ENCODE measurements around the gene SLC23A1.

The SLC23A1 gene

DNA sequence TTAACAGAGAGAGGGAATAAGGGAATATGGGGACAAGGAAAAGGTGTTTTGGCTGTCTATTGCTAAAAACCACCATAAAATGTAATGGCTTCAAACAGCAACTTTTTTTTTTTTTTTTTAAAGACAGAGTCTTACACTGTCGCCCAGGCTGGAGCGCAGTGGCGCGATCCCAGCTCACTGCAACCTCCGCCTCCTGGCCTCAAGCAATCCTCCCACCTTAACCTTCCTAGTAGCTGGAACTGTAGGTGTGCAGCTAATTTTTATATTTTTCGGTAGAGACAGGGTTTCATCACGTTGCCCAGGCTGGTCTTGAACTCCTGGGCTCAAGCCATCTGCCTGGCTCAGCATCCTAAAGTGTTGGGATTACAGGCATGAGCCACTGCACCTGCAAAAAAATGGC lies 25.1 kb upstream of the SLC23A1 start:
- no peaks in the 10 kb centered on the region for H3K9me3 ChIP-seq (ENCODE audit: insufficient read depth, low read depth, low read length)
- no peak overlapping the region for H3K9ac ChIP-seq (ENCODE audit: low read depth, low read length, poor library complexity, severe bottlenecking)
- H3K27me3 ChIP-seq (ENCODE audit: insufficient read depth, low read length, poor library complexity, severe bottlenecking) = no peaks in the 10 kb centered on the region
- H2AFZ ChIP-seq (ENCODE audit: low read length) = no peak overlapping the region
- no peaks in the 10 kb centered on the region for H3K36me3 ChIP-seq (ENCODE audit: insufficient read depth, low read length)
- 0 out of 2 replicates have a peak, but pooled peaks cover 1% of the 10 kb centered on the region for H3F3A ChIP-seq (ENCODE audit: low read depth)
- no peaks in the 10 kb centered on the region for H3K79me2 ChIP-seq (ENCODE audit: insufficient read depth, low read length)
- no peak overlapping the region for H3K4me2 ChIP-seq (ENCODE audit: low read depth, low read length, poor library complexity, severe bottlenecking)
- H3K4me3 ChIP-seq (ENCODE audit: low read length, poor library complexity, severe bottlenecking) = no peak overlapping the region
- no peak for TF ChIP-seq CTCF (conservative IDR thresholded peaks at IDR 0.05; ENCODE audit: low read length)
- no peak for TF ChIP-seq EZH2phosphoT487 (IDR thresholded peaks at IDR 0.05; ENCODE audit: borderline replicate concordance)
- H3K4me1 ChIP-seq (ENCODE audit: insufficient read depth, low read length, poor library complexity, severe bottlenecking) = peaks cover 17% of the 10 kb centered on the region
- no peaks in the 10 kb centered on the region for H4K20me1 ChIP-seq (ENCODE audit: insufficient read depth, low read length, poor library complexity, severe bottlenecking)
- no peaks in the 10 kb centered on the region for H3K9me2 ChIP-seq (replicated peaks; ENCODE audit: low read depth, low read length)

- Histone ChIP-seq H3K79me2 (ENCODE audit: insufficient read depth, low read length) (no peaks in the 10 kb centered on the region), H3K9me2 (replicated peaks; ENCODE audit: low read depth, low read length) (no peaks in the 10 kb centered on the region), H4K20me1 (ENCODE audit: insufficient read depth, low read length, poor library complexity, severe bottlenecking) (no peaks in the 10 kb centered on the region), H3K9me3 (ENCODE audit: insufficient read depth, low read depth, low read length) (no peaks in the 10 kb centered on the region), H2AFZ (ENCODE audit: low read length) (no peak overlapping the region), H3K36me3 (ENCODE audit: insufficient read depth, low read length) (no peaks in the 10 kb centered on the region), H3K27me3 (ENCODE audit: insufficient read depth, low read length, poor library complexity, severe bottlenecking) (no peaks in the 10 kb centered on the region), H3K4me2 (ENCODE audit: low read depth, low read length, poor library complexity, severe bottlenecking) (no peak overlapping the region), H3K4me3 (ENCODE audit: low read length, poor library complexity, severe bottlenecking) (no peak overlapping the region), H3F3A (ENCODE audit: low read depth) (0 out of 2 replicates have a peak, but pooled peaks cover 4% of the 10 kb centered on the region), H3K4me1 (ENCODE audit: insufficient read depth, low read length, poor library complexity, severe bottlenecking) (peaks cover 19% of the 10 kb centered on the region), H3K9ac (ENCODE audit: low read depth, low read length, poor library complexity, severe bottlenecking) (no peak overlapping the region)
- TF ChIP-seq CTCF (conservative IDR thresholded peaks at IDR 0.05; ENCODE audit: low read length) (no peak), EZH2phosphoT487 (IDR thresholded peaks at IDR 0.05; ENCODE audit: borderline replicate concordance) (no peak)
Observed at GRCh38 chr5:139407517-139407916, 24.4 kb upstream of the SLC23A1 start.

DNA sequence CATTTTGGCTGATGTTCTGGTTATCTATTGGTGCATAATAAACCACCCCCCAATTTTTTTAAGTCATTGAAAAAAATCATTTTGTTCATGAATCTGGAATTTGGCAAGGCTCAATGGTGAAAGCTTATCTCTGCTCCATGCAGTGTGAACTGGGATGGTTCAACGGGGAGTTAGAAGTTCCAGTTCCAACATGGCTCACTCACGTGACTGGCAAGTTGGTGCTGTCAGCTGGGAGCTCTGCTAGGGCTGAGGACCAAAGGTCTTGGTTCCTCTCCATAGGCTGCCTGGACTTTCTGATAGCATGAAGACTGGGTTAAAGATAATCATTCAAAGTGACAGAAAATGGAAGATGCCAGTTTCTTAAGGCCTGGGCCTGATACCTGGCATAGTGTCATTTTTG lies 23.9 kb upstream of the SLC23A1 start:
- Histone ChIP-seq H3K4me2 (ENCODE audit: low read depth, low read length, poor library complexity, severe bottlenecking) (no peak overlapping the region), H3F3A (ENCODE audit: low read depth) (0 out of 2 replicates have a peak, but pooled peaks cover 4% of the 10 kb centered on the region), H3K4me1 (ENCODE audit: insufficient read depth, low read length, poor library complexity, severe bottlenecking) (peaks cover 19% of the 10 kb centered on the region), H3K36me3 (ENCODE audit: insufficient read depth, low read length) (no peaks in the 10 kb centered on the region), H3K79me2 (ENCODE audit: insufficient read depth, low read length) (no peaks in the 10 kb centered on the region), H3K9ac (ENCODE audit: low read depth, low read length, poor library complexity, severe bottlenecking) (no peak overlapping the region), H3K4me3 (ENCODE audit: low read length, poor library complexity, severe bottlenecking) (no peak overlapping the region), H2AFZ (ENCODE audit: low read length) (no peak overlapping the region), H3K9me3 (ENCODE audit: insufficient read depth, low read depth, low read length) (no peaks in the 10 kb centered on the region), H4K20me1 (ENCODE audit: insufficient read depth, low read length, poor library complexity, severe bottlenecking) (no peaks in the 10 kb centered on the region), H3K9me2 (replicated peaks; ENCODE audit: low read depth, low read length) (no peaks in the 10 kb centered on the region), H3K27me3 (ENCODE audit: insufficient read depth, low read length, poor library complexity, severe bottlenecking) (no peaks in the 10 kb centered on the region)
- TF ChIP-seq CTCF (conservative IDR thresholded peaks at IDR 0.05; ENCODE audit: low read length) = no peak
- TF ChIP-seq EZH2phosphoT487 (IDR thresholded peaks at IDR 0.05; ENCODE audit: borderline replicate concordance) = no peak

All from Loucy (cell line).